Lower lobe of right lung (tissue), 2 donors: ENCODE results near the gene ESYT2. TPM values are rescaled to one million over a fixed set of nuclear protein-coding genes. Genes with fewer than 3 reads are reported as not detected.

Source experiments
- ATAC-seq, 2 donors: fragments of 200-7000 bp; cut with Tn5 transposase; one replicate each; pipeline ENCODE4 v1.9.1; 2020 to 2022; ENCODE audit warnings: mild to moderate bottlenecking in 2 of 2, moderate library complexity in 2 of 2
- DNase-seq: peaks from one replicate; pipeline ENCODE4 v3.0.0-alpha.2; 2020
- H3K27ac ChIP-seq: fragments of 200-600 bp; one replicate; pipeline ENCODE4 v1.8.0; 2022
- H3K27me3 ChIP-seq: fragments of 200-600 bp; one replicate; pipeline ENCODE4 v1.8.0; 2022; ENCODE audit warnings: low read depth
- H3K36me3 ChIP-seq: fragments of 200-600 bp; one replicate; pipeline ENCODE4 v1.8.0; 2022; ENCODE audit warnings: mild to moderate bottlenecking
- H3K4me1 ChIP-seq: fragments of 200-600 bp; one replicate; pipeline ENCODE4 v1.8.0; 2022
- H3K4me3 ChIP-seq: fragments of 200-600 bp; one replicate; pipeline ENCODE4 v1.8.0; 2022; ENCODE audit warnings: mild to moderate bottlenecking
- H3K9me3 ChIP-seq: fragments of 200-600 bp; one replicate; pipeline ENCODE4 v1.8.0; 2022
- CTCF ChIP-seq: fragments of 200-600 bp; IDR thresholded peaks from one replicate; pipeline ENCODE4 v1.8.0; 2022; ENCODE audit warnings: antibody characterized with exemption, mild to moderate bottlenecking
- intact Hi-C: fragments of 100-400 bp; cut with DNase I; formaldehyde crosslinking; loops from one replicate; pipeline ENCODE4 v1.11.0; 2022
- total RNA-seq: library from RNA; stranded (reverse); fragmentation: NEBNext Ultra II Directional; extraction: Animal tissue kit (Norgen Biotek cat#: 25700); gene quantifications from one replicate; pipeline ENCODE4 v1.2.1, GENCODE V29; 2021
- donor health status: DM: no; HTN: yes; CAD: no; lungs with severe emphysema.

The ESYT2 gene
- total RNA-seq, 1 donor from 2014 or later: 55.5 TPM

- intact Hi-C loops: no loop called here
- Histone ChIP-seq H3K27me3 (no peaks in the 10 kb centered on the region), H3K4me1 (peaks cover 74% of the 10 kb centered on the region), H3K36me3 (no peaks in the 10 kb centered on the region), H3K9me3 (no peaks in the 10 kb centered on the region), H3K4me3 (no peak overlapping the region), H3K27ac (no peak overlapping the region)
- ATAC-seq (no peak), DNase-seq (no peak)
- no peak for TF ChIP-seq CTCF
Observed at GRCh38 chr7:158812684-158813083, 16.6 kb downstream of the ESYT2 start.

GRCh38 chr7:158811894-158812293 lies 17.4 kb downstream of the ESYT2 start:
- Histone ChIP-seq H3K27ac (peak overlapping the region; percentile 75), H3K27me3 (no peaks in the 10 kb centered on the region), H3K36me3 (no peaks in the 10 kb centered on the region), H3K9me3 (no peaks in the 10 kb centered on the region), H3K4me1 (peaks cover 66% of the 10 kb centered on the region), H3K4me3 (no peak overlapping the region)
- intact Hi-C loops: no loop called here
- ATAC-seq (peak; percentile 19 to 51), DNase-seq (no peak)
- TF ChIP-seq CTCF: no peak

GRCh38 chr7:158811461-158811860 lies 17.8 kb downstream of the ESYT2 start:
- no peak for DNase-seq
- no peak overlapping the region for H3K4me3 ChIP-seq
- peaks cover 61% of the 10 kb centered on the region for H3K4me1 ChIP-seq
- no peaks in the 10 kb centered on the region for H3K27me3 ChIP-seq
- no peak for TF ChIP-seq CTCF
- intact Hi-C loops: no loop called here
- H3K36me3 ChIP-seq: no peaks in the 10 kb centered on the region
- no peaks in the 10 kb centered on the region for H3K9me3 ChIP-seq
- ATAC-seq: peak; percentile 90
- peak overlapping the region; percentile 75 for H3K27ac ChIP-seq

- TF ChIP-seq CTCF: no peak
- intact Hi-C loops: no loop called here
- ATAC-seq (peak; percentile 47 to 68), DNase-seq (no peak)
- Histone ChIP-seq H3K36me3 (no peaks in the 10 kb centered on the region), H3K9me3 (no peaks in the 10 kb centered on the region), H3K27ac (peak overlapping the region; percentile 75), H3K4me3 (no peak overlapping the region), H3K27me3 (no peaks in the 10 kb centered on the region), H3K4me1 (peaks cover 55% of the 10 kb centered on the region)
Observed at GRCh38 chr7:158810846-158811245, 18.5 kb downstream of the ESYT2 start.

GRCh38 chr7:158809596-158809995 lies 19.7 kb downstream of the ESYT2 start:
- Histone ChIP-seq H3K4me3 (no peak overlapping the region), H3K36me3 (no peaks in the 10 kb centered on the region), H3K27ac (no peak overlapping the region), H3K27me3 (no peaks in the 10 kb centered on the region), H3K9me3 (no peaks in the 10 kb centered on the region), H3K4me1 (peaks cover 44% of the 10 kb centered on the region)
- ATAC-seq: peak in 1 of 2 donors; percentile 44
- intact Hi-C loops: no loop called here
- no peak for DNase-seq
- TF ChIP-seq CTCF: no peak

GRCh38 chr7:158808126-158808525 lies 21.2 kb downstream of the ESYT2 start:
- H3K4me1 ChIP-seq: peaks cover 38% of the 10 kb centered on the region
- H3K27ac ChIP-seq: no peak overlapping the region
- no peak for ATAC-seq
- no peaks in the 10 kb centered on the region for H3K9me3 ChIP-seq
- no peak for DNase-seq
- H3K27me3 ChIP-seq: no peaks in the 10 kb centered on the region
- TF ChIP-seq CTCF: no peak
- H3K4me3 ChIP-seq: no peak overlapping the region
- no peaks in the 10 kb centered on the region for H3K36me3 ChIP-seq
- intact Hi-C loops: no loop called here
